ENCODE results near the gene CCDC92B. TPM values are rescaled to one million over a fixed set of nuclear protein-coding genes. Genes with fewer than 3 reads are reported as not detected.
A peak's percentile ranks its signal among the peaks of the same experiment; 100 is the strongest.

Gene CCDC92B
- total and polyA plus RNA-seq, 4 experiments from 2014 or later: 0.32 to 0.47 TPM; not detected in 2

- no peaks in the 10 kb centered on the region for H3K4me1 ChIP-seq (ENCODE audit: insufficient read depth, low read length)
- POLR2A ChIA-PET (ENCODE audit: partially characterized antibody): no interaction called here
- no peak overlapping the region for H3K27ac Mint-ChIP-seq
- peak overlapping the region in 6 of 8 donors; percentile 4 to 78 (median 66) for H3K4me3 Mint-ChIP-seq
- CTCF ChIA-PET (ENCODE audit: partially characterized antibody): interaction anchor here (0.8 kb wide), 1 partner anchor 81 kb away, joined by 3 read pairs; no protein-coding TSS in a partner anchor
- H3K4me3 ChIP-seq (ENCODE audit: low read length in 2 of 2): no peak overlapping the region
- H3K27me3 ChIP-seq (ENCODE audit: insufficient read depth, low read length): peaks cover 15% of the 10 kb centered on the region
- H3K36me3 ChIP-seq (ENCODE audit: insufficient read depth, low read length): no peaks in the 10 kb centered on the region
- no peaks in the 10 kb centered on the region for H3K36me3 Mint-ChIP-seq
- intact Hi-C loops (cut with micrococcal nuclease): no loop called here
- H3K4me1 Mint-ChIP-seq: peaks cover 2 to 7% (median 4%) of the 10 kb centered on the region in 4 donors
- no peak for DNase-seq
- H3K9me3 Mint-ChIP-seq: peaks cover 0 to 3% (median 0%) of the 10 kb centered on the region in 8 donors
- no peaks in the 10 kb centered on the region for H3K9me3 ChIP-seq (ENCODE audit: control insufficient read depth in 1 of 2, low read length in 2 of 2)
- H3K27ac ChIP-seq (ENCODE audit: low read depth, low read length): no peak overlapping the region
- peaks cover 30% of the 10 kb centered on the region in 2 donors for H3K27me3 Mint-ChIP-seq
These were observed 6.7 kb upstream of the CCDC92B start for GRCh38 chr17:2755891-2756724.

- H3K27me3 Mint-ChIP-seq: peaks cover 30 to 34% of the 10 kb centered on the region in 2 donors
- peaks cover 10% of the 10 kb centered on the region for H3K27me3 ChIP-seq (ENCODE audit: insufficient read depth, low read length)
- no peak overlapping the region for H3K4me3 ChIP-seq (ENCODE audit: low read length in 2 of 2)
- intact Hi-C loops (cut with micrococcal nuclease): no loop called here
- H3K4me1 Mint-ChIP-seq: peaks cover under 1 to 7% (median 3%) of the 10 kb centered on the region in 4 donors
- H3K27ac Mint-ChIP-seq: no peak overlapping the region
- no peak for DNase-seq
- peaks cover 0 to 6% of the 10 kb centered on the region in 2 donors for H3K36me3 Mint-ChIP-seq
- peaks cover 0 to 6% (median 0%) of the 10 kb centered on the region in 8 donors for H3K9me3 Mint-ChIP-seq
- ChIA-PET POLR2A (ENCODE audit: partially characterized antibody) (interaction anchor here (1.6 kb wide), 1 partner anchor 63 kb away, joined by 3 read pairs; no protein-coding TSS in a partner anchor), CTCF (ENCODE audit: partially characterized antibody) (no interaction called here)
- H3K27ac ChIP-seq (ENCODE audit: low read depth, low read length): no peak overlapping the region
- peaks cover 3% of the 10 kb centered on the region for H3K4me1 ChIP-seq (ENCODE audit: insufficient read depth, low read length)
- no peaks in the 10 kb centered on the region for H3K9me3 ChIP-seq (ENCODE audit: control insufficient read depth in 1 of 2, low read length in 2 of 2)
- H3K4me3 Mint-ChIP-seq: no peak overlapping the region
- H3K36me3 ChIP-seq (ENCODE audit: insufficient read depth, low read length): no peaks in the 10 kb centered on the region
These were observed 2.0 kb upstream of the CCDC92B start for GRCh38 chr17:2751491-2751890.

- CTCF ChIA-PET (ENCODE audit: partially characterized antibody): interaction anchor here (1.0 kb wide), 1 partner anchor 26 kb away, joined by 3 read pairs; no protein-coding TSS in a partner anchor
These were observed 1.3 kb upstream of the CCDC92B start for GRCh38 chr17:2750721-2751120.

GRCh38 chr17:2749784-2750181, 331 bp upstream of the CCDC92B start:
- Histone ChIP-seq H3K4me1 (ENCODE audit: insufficient read depth, low read length) (peaks cover 3% of the 10 kb centered on the region), H3K36me3 (ENCODE audit: insufficient read depth, low read length) (no peaks in the 10 kb centered on the region), H3K27ac (ENCODE audit: low read depth, low read length) (no peak overlapping the region), H3K9me3 (ENCODE audit: control insufficient read depth in 1 of 2, low read length in 2 of 2) (no peaks in the 10 kb centered on the region), H3K4me3 (ENCODE audit: low read length in 2 of 2) (no peak overlapping the region), H3K27me3 (ENCODE audit: insufficient read depth, low read length) (peaks cover 7% of the 10 kb centered on the region)
- Mint-ChIP-seq H3K4me1 (peaks cover 0 to 4% (median under 1%) of the 10 kb centered on the region in 4 donors), H3K36me3 (peaks cover 0 to 6% of the 10 kb centered on the region in 2 donors), H3K27ac (no peak overlapping the region), H3K9me3 (peaks cover 0 to 6% (median 0%) of the 10 kb centered on the region in 8 donors), H3K27me3 (peaks cover 34 to 43% of the 10 kb centered on the region in 2 donors), H3K4me3 (no peak overlapping the region)
- CTCF ChIA-PET (ENCODE audit: partially characterized antibody): no interaction called here
- peak; percentile 59 to 77 (median 74) for DNase-seq
- POLR2A ChIA-PET (ENCODE audit: partially characterized antibody): no interaction called here
- intact Hi-C loops (cut with micrococcal nuclease): no loop called here

More at GRCh38 chr17:2750721-2751120, 1.3 kb upstream of the CCDC92B start:
- Histone ChIP-seq H3K9me3 (ENCODE audit: control insufficient read depth in 1 of 2, low read length in 2 of 2) (no peaks in the 10 kb centered on the region), H3K4me3 (ENCODE audit: low read length in 2 of 2) (no peak overlapping the region), H3K36me3 (ENCODE audit: insufficient read depth, low read length) (no peaks in the 10 kb centered on the region), H3K27ac (ENCODE audit: low read depth, low read length) (no peak overlapping the region), H3K27me3 (ENCODE audit: insufficient read depth, low read length) (peaks cover 7% of the 10 kb centered on the region), H3K4me1 (ENCODE audit: insufficient read depth, low read length) (peaks cover 3% of the 10 kb centered on the region)
- Mint-ChIP-seq H3K4me1 (peaks cover 0 to 4% (median under 1%) of the 10 kb centered on the region in 4 donors), H3K4me3 (peak overlapping the region in 1 of 8 donors; percentile 23), H3K27me3 (peaks cover 29 to 38% of the 10 kb centered on the region in 2 donors), H3K27ac (no peak overlapping the region), H3K9me3 (peaks cover 0 to 6% (median 0%) of the 10 kb centered on the region in 8 donors), H3K36me3 (peaks cover 0 to 6% of the 10 kb centered on the region in 2 donors)
- DNase-seq: no peak
- POLR2A ChIA-PET (ENCODE audit: partially characterized antibody): interaction anchor here (1.6 kb wide), 1 partner anchor 64 kb away, joined by 3 read pairs; no protein-coding TSS in a partner anchor
- intact Hi-C loops (cut with micrococcal nuclease): no loop called here

- Mint-ChIP-seq H3K9me3 (peaks cover 0 to 4% (median 0%) of the 10 kb centered on the region in 8 donors), H3K4me3 (no peak overlapping the region), H3K27me3 (peaks cover 39 to 49% of the 10 kb centered on the region in 2 donors), H3K27ac (no peak overlapping the region), H3K4me1 (peaks cover 0 to under 1% (median 0%) of the 10 kb centered on the region in 4 donors), H3K36me3 (peaks cover 0 to 6% of the 10 kb centered on the region in 2 donors)
- Histone ChIP-seq H3K36me3 (ENCODE audit: insufficient read depth, low read length) (no peaks in the 10 kb centered on the region), H3K4me3 (ENCODE audit: low read length in 2 of 2) (no peak overlapping the region), H3K4me1 (ENCODE audit: insufficient read depth, low read length) (peaks cover 3% of the 10 kb centered on the region), H3K9me3 (ENCODE audit: control insufficient read depth in 1 of 2, low read length in 2 of 2) (no peaks in the 10 kb centered on the region), H3K27me3 (ENCODE audit: insufficient read depth, low read length) (peaks cover 7% of the 10 kb centered on the region), H3K27ac (ENCODE audit: low read depth, low read length) (no peak overlapping the region)
- CTCF ChIA-PET (ENCODE audit: partially characterized antibody): interaction anchor here (0.5 kb wide), 1 partner anchor 134 kb away, joined by 3 read pairs; no protein-coding TSS in a partner anchor
- no peak for DNase-seq
- intact Hi-C loops (cut with micrococcal nuclease): no loop called here
- POLR2A ChIA-PET (ENCODE audit: partially characterized antibody): no interaction called here
These were observed 4.0 kb downstream of the CCDC92B start for GRCh38 chr17:2745317-2746037.

- Mint-ChIP-seq H3K36me3 (no peaks in the 10 kb centered on the region), H3K27ac (no peak overlapping the region), H3K27me3 (peaks cover 10 to 11% of the 10 kb centered on the region in 2 donors), H3K4me1 (no peaks in the 10 kb centered on the region), H3K4me3 (no peak overlapping the region), H3K9me3 (no peaks in the 10 kb centered on the region)
- Histone ChIP-seq H3K36me3 (ENCODE audit: insufficient read depth, low read length) (no peaks in the 10 kb centered on the region), H3K4me3 (ENCODE audit: low read length in 2 of 2) (no peak overlapping the region), H3K27me3 (ENCODE audit: insufficient read depth, low read length) (no peaks in the 10 kb centered on the region), H3K9me3 (ENCODE audit: control insufficient read depth in 1 of 2, low read length in 2 of 2) (no peaks in the 10 kb centered on the region), H3K4me1 (ENCODE audit: insufficient read depth, low read length) (no peaks in the 10 kb centered on the region), H3K27ac (ENCODE audit: low read depth, low read length) (no peak overlapping the region)
- ChIA-PET POLR2A (ENCODE audit: partially characterized antibody) (no interaction called here), CTCF (ENCODE audit: partially characterized antibody) (interaction anchor here (0.7 kb wide), 1 partner anchor 14 kb away, joined by 4 read pairs; no protein-coding TSS in a partner anchor)
- DNase-seq: no peak
- intact Hi-C loops (cut with micrococcal nuclease): no loop called here
These were observed 11.8 kb downstream of the CCDC92B start for GRCh38 chr17:2737693-2738092.

- H3K9me3 ChIP-seq (ENCODE audit: control insufficient read depth in 1 of 2, low read length in 2 of 2): no peaks in the 10 kb centered on the region
- H3K36me3 Mint-ChIP-seq: no peaks in the 10 kb centered on the region
- H3K27ac ChIP-seq (ENCODE audit: low read depth, low read length): no peak overlapping the region
- intact Hi-C loops (cut with micrococcal nuclease): no loop called here
- ChIA-PET POLR2A (ENCODE audit: partially characterized antibody) (no interaction called here), CTCF (ENCODE audit: partially characterized antibody) (no interaction called here)
- no peaks in the 10 kb centered on the region for H3K27me3 ChIP-seq (ENCODE audit: insufficient read depth, low read length)
- H3K4me3 ChIP-seq (ENCODE audit: low read length in 2 of 2): no peak overlapping the region
- no peak for DNase-seq
- peaks cover 3 to 5% of the 10 kb centered on the region in 2 donors for H3K27me3 Mint-ChIP-seq
- H3K4me1 Mint-ChIP-seq: no peaks in the 10 kb centered on the region
- H3K27ac Mint-ChIP-seq: no peak overlapping the region
- no peak overlapping the region for H3K4me3 Mint-ChIP-seq
- H3K9me3 Mint-ChIP-seq: no peaks in the 10 kb centered on the region
- H3K36me3 ChIP-seq (ENCODE audit: insufficient read depth, low read length): no peaks in the 10 kb centered on the region
- no peaks in the 10 kb centered on the region for H3K4me1 ChIP-seq (ENCODE audit: insufficient read depth, low read length)
These were observed 12.5 kb downstream of the CCDC92B start for GRCh38 chr17:2736956-2737355.
